IPS DF 6.9 (cell line): Measurements from ENCODE around the gene NIPBL.
"Not testable (repeated sequence)": the region's sequence is repeated elsewhere in the genome, so short reads cannot be mapped to it uniquely, and the experiment has no call there.

Experiments
- DNase-seq: peaks from one replicate; pipeline ENCODE4 v3.0.0-alpha.2; 2013; ENCODE audit warnings: low read depth, low spot score
- H3K27ac ChIP-seq: one replicate; pipeline ENCODE4 v1.5.1; 2013; ENCODE audit warnings: low read length, control low read depth
- H3K27me3 ChIP-seq: 2 replicates; pipeline ENCODE4 v1.6.1; 2013; ENCODE audit warnings: mild to moderate bottlenecking, low read length; ENCODE audit not compliant: control insufficient read depth, insufficient read depth
- H3K36me3 ChIP-seq: 2 replicates; pipeline ENCODE4 v1.6.1; 2013; ENCODE audit warnings: low read length; ENCODE audit not compliant: control insufficient read depth, insufficient read depth
- H3K4me1 ChIP-seq: 2 replicates; pipeline ENCODE4 v1.6.1; 2013; ENCODE audit warnings: low read length; ENCODE audit not compliant: control insufficient read depth, insufficient read depth
- H3K4me3 ChIP-seq: 2 replicates; pipeline ENCODE4 v1.5.1; 2013; ENCODE audit warnings: mild to moderate bottlenecking, low read length
- H3K9me3 ChIP-seq: 2 replicates; pipeline ENCODE4 v1.6.1; 2013; ENCODE audit warnings: low read length, inconsistent platforms; ENCODE audit not compliant: control insufficient read depth, insufficient read depth
- WGBS: extraction: QIAGEN DNeasy Blood & Tissue Kit; methylation state at CpG from one replicate; pipeline ENCODE4 v1.1.7; 2013; ENCODE audit warnings: mixed read lengths, missing lambda C conversion rate; ENCODE audit not compliant: insufficient read length, insufficient coverage; 5-methylcytosine and 5-hydroxymethylcytosine counted together

The NIPBL gene

DNA sequence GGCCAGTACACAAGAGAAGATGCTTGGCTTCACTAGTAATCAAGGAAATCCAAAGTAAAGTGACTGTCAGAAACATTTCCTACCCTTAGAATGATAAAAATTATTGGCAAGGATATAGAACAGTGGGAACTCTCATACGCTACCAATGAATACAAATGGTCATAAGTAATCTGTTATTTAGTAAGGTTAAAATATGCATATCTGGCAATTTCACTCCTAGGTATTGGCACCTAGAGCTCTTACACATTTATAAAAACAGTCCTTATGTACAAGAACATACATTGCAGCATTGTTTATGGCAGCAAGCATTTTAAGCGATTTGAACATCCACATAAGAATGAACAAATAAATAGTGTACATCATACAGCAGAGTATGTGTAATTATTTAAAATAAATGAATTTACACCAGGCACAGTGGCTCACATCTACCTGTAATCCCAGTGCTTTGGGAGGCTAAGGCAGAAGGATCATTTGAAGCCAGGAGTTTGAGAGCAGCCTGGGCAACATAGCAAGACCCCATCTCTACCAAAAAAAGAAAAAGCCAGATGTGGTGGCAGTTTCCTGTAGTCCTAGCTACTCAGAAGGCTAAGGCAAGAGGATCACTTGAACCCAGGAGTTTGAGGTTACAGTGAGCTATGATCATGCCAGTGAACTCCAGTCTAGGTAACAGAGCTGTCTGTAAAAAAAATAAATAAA lies 93.3 kb downstream of the NIPBL start:
- Histone ChIP-seq H3K36me3 (no peaks in the 10 kb centered on the region), H3K4me3 (no peak overlapping the region), H3K27ac (no peak overlapping the region), H3K27me3 (no peaks in the 10 kb centered on the region), H3K4me1 (no peaks in the 10 kb centered on the region), H3K9me3 (no peaks in the 10 kb centered on the region)
- no peak for DNase-seq
- WGBS, result no CpG with 5 or more reads among the region's 2 CpGs

DNA sequence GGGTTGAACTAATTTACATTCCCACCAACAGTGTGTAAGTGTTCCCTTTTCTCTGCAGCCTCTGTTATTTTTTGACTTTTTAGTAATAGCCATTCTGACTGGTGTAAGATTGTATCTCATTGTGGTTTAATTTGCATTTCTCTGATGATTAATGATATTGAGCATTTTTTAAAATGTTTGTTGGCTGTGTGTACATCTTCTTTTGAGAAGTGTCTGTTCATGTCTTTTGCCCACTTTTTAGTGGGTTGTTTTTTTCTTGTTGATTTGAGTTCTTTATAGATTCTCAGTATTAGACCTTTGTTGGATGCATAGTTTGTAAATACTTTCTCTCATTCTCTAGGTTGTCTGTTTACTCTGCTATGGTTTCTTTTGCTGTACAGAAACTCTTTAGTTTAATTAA lies 101.6 kb downstream of the NIPBL start:
- no peaks in the 10 kb centered on the region for H3K27me3 ChIP-seq
- H3K36me3 ChIP-seq, result peaks cover 5% of the 10 kb centered on the region; the same call in 1 of the 2 replicates
- no peaks in the 10 kb centered on the region for H3K9me3 ChIP-seq
- H3K4me3 ChIP-seq, result no peak overlapping the region
- no peak overlapping the region for H3K27ac ChIP-seq
- DNase-seq, result no peak
- no peaks in the 10 kb centered on the region for H3K4me1 ChIP-seq

DNA sequence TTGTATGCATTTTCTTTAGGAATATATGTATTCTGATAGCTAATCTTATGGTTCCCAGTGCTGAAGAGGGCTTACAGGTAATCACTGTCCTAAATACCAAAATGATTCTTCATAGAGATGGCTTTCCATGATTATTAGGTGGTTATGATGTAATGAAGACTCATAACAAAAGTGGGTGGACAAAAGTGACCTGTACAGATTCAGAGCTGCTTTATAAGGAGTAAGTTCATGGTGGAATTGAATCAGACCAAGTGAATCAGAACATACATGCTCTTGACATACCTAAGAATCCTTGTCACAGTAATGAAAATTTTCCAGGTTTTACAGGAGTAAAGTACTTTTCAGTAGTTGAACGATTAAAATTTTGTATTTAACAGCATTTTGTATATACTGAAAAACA lies 105.6 kb downstream of the NIPBL start:
- DNase-seq, result no peak
- Histone ChIP-seq H3K27me3 (no peaks in the 10 kb centered on the region), H3K4me1 (no peaks in the 10 kb centered on the region), H3K36me3 (no peaks in the 10 kb centered on the region; the same call in 1 of the 2 replicates), H3K9me3 (no peaks in the 10 kb centered on the region), H3K27ac (no peak overlapping the region), H3K4me3 (no peak overlapping the region)
- no CpG with 5 or more reads among the region's 1 CpG for WGBS

DNA sequence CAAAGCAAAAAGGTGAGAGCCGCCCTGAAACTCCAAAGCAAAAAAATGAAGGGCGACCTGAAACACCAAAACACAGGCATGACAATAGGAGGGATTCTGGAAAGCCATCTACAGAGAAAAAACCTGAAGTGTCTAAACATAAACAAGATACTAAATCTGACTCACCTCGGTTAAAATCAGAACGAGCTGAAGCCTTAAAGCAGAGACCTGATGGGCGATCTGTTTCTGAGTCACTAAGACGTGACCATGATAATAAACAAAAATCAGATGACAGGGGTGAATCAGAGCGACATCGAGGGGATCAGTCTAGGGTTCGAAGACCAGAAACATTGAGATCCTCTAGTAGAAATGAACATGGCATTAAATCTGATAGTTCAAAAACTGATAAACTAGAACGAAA lies 108.8 kb downstream of the NIPBL start:
- WGBS, result no CpG with 5 or more reads among the region's 10 CpGs
- Histone ChIP-seq H3K36me3 (no peaks in the 10 kb centered on the region; the same call in 1 of the 2 replicates), H3K4me3 (no peak overlapping the region), H3K9me3 (no peaks in the 10 kb centered on the region), H3K4me1 (no peaks in the 10 kb centered on the region), H3K27me3 (no peaks in the 10 kb centered on the region), H3K27ac (no peak overlapping the region)
- DNase-seq, result no peak

DNA sequence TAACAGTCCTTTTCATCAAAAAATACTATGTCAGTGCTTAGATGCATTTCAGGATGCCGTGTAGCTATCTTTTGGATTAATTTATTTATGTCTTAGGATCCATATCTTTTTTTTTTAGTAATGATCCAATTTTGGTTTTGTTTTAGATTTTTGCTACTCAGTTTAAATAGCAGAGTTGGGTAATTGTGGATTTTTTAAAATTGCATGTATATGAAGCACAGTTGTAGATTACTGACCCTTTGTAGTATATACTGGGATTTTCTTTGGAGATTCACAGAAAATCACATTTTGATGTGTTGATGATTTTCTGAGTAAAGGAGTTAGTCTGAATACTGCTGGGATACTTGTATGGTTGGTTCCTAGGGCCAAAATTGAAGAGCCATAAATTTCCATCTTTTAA lies 111.8 kb downstream of the NIPBL start:
- WGBS, result no CpG with 5 or more reads among the region's 1 CpG
- Histone ChIP-seq H3K27ac (no peak overlapping the region), H3K9me3 (no peaks in the 10 kb centered on the region), H3K4me1 (no peaks in the 10 kb centered on the region), H3K36me3 (no peaks in the 10 kb centered on the region; the same call in 1 of the 2 replicates), H3K4me3 (no peak overlapping the region), H3K27me3 (no peaks in the 10 kb centered on the region)
- no peak for DNase-seq

DNA sequence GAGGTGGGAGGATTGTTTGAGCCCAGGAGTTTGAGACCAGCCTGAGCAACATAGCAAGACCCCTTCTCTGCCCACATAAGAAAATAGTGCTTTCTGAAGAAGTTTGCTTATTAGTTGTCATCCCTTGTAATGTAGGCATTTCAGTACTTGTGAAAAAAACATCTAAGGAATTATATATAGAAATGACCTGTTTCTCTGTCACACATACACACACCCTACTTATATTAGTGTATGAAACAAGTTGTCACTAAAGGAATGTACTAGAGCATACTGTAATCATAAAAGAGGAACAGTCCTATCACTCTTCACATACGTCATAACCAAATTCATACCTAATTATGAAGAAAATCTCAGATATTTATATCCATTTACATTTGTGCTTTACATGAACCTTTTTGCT lies 122.0 kb downstream of the NIPBL start:
- no peaks in the 10 kb centered on the region for H3K36me3 ChIP-seq
- H3K27ac ChIP-seq, result no peak overlapping the region
- H3K4me1 ChIP-seq, result no peaks in the 10 kb centered on the region
- no peaks in the 10 kb centered on the region for H3K9me3 ChIP-seq
- no peaks in the 10 kb centered on the region for H3K27me3 ChIP-seq
- 100% methylated on average over 1 of the region's 1 CpG for WGBS
- no peak overlapping the region for H3K4me3 ChIP-seq
- no peak for DNase-seq

DNA sequence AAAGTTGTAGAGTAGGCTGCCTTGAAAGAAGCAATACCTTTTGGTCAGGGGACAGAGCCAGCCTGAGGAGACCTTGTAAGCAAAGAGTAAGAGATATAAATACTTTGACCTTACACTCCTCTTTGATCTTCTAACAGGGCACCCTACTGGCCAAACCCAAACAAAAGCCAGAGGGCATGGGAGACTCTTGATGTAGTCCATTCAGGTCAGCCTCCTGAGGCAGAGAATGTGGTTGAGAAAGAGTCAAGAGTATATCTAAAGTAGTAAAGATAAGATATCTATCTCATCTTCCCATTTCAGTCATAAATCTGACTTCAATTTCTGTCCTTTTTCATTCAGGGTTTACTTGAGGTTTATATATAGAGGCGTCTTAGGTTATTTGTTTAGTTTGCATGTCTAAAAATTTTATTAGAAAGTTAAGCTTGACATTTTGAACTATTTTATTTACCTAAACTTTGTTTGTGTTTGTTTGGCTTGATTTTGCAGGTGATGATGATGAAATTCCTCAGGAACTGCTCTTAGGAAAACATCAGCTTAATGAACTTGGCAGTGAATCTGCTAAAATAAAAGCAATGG lies 125.7 kb downstream of the NIPBL start:
- WGBS, result no CpG with 5 or more reads among the region's 1 CpG
- H3K36me3 ChIP-seq, result no peaks in the 10 kb centered on the region

DNA sequence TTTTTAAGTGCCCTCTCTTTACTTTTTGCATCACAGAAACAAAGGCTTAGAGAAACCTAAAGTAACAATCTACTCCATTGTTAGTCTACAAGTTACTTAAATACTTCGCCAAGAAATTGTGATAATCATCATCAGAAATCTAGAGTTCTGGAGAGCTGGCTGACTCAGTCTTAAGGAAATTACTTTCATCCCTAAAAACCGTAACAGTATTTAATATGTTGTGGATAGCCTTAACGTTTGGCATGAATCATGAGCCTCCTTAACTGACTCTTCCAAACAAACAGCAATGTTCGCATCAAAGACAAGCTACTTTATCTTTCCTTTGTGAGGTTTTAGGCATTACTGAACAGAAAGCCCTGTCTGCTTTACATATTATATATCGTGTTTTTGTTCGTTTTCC lies 128.7 kb downstream of the NIPBL start:
- no peak for DNase-seq
- Histone ChIP-seq H3K27me3 (no peaks in the 10 kb centered on the region), H3K4me3 (no peak overlapping the region), H3K36me3 (no peaks in the 10 kb centered on the region), H3K27ac (no peak overlapping the region), H3K9me3 (no peaks in the 10 kb centered on the region), H3K4me1 (no peaks in the 10 kb centered on the region)
- no CpG with 5 or more reads among the region's 6 CpGs for WGBS

More for the DNA sequence above, 125.7 kb downstream of the NIPBL start:
- no peak for DNase-seq
- Histone ChIP-seq H3K9me3 (no peaks in the 10 kb centered on the region), H3K27ac (no peak overlapping the region), H3K27me3 (no peaks in the 10 kb centered on the region), H3K4me3 (no peak overlapping the region), H3K4me1 (no peaks in the 10 kb centered on the region)

DNA sequence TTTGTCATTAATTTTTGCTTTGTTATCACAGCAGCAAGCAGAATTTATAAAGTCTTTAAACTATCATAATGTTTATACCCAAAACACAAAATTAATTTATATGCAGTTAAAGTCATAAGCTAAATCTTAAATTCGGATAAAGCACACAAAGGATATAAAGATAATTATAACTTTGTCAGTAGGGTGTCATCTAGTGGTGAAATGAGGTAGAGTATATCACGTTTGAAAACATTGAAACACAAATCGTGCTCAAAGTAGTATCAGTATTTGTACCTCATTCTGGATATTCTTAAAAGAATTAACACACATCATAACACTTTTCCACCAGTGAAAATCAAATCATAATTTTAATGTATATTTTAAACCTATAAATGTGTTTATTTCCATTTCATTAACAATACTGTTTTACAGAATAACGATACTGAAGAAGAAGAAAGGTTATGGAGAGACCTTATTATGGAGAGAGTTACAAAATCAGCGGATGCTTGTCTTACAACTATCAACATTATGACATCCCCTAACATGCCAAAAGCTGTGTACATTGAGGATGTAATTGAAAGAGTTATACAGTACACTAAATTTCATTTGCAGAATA lies 129.5 kb downstream of the NIPBL start:
- no peak for DNase-seq
- Histone ChIP-seq H3K9me3 (no peaks in the 10 kb centered on the region), H3K27me3 (no peaks in the 10 kb centered on the region), H3K4me3 (no peak overlapping the region), H3K4me1 (no peaks in the 10 kb centered on the region), H3K27ac (no peak overlapping the region), H3K36me3 (no peaks in the 10 kb centered on the region)
- no CpG with 5 or more reads among the region's 5 CpGs for WGBS

DNA sequence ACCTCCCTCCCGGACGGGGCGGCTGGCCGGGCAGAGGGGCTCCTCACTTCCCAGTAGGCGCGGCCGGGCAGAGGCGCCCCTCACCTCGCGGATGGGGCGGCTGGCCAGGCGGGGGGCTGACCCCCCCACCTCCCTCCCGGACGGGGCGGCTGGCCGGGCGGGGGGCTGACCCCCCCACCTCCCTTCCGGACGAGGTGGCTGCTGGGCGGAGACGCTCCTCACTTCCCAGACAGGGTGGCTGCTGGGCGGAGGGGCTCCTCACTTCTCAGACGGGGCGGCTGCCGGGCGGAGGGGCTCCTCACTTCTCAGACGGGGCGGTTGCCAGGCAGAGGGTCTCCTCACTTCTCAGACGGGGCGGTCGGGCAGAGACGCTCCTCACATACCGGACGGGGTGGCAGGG lies 136.6 kb downstream of the NIPBL start:
- H3K4me1 ChIP-seq, DNase-seq, H3K9me3 ChIP-seq, H3K27ac ChIP-seq, H3K4me3 ChIP-seq, H3K36me3 ChIP-seq, H3K27me3 ChIP-seq: not testable (repeated sequence)
- WGBS, result no CpG with 5 or more reads among the region's 34 CpGs

DNA sequence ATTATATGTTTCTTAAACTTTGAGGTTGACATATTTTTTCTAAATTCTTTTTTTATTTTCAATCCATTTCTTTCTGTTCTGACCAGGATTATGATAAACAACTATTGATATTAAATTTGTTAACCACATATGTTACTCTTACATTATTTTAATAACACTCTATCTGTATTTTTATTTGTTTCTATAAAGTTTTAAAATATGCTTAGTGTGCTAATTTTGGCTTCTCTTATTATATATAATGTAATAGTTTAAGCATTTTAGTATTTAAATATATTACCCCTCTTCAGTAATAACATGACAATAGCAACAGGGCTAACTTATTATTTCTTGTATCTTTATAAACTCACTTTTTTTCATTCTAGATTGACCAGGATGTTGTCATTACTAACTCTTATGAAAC lies 137.8 kb downstream of the NIPBL start:
- no peaks in the 10 kb centered on the region; the same call in 1 of the 2 replicates for H3K36me3 ChIP-seq
- H3K4me3 ChIP-seq, result no peak overlapping the region
- DNase-seq, result no peak

More for the DNA sequence above, 137.8 kb downstream of the NIPBL start:
- no peaks in the 10 kb centered on the region for H3K27me3 ChIP-seq
- no peaks in the 10 kb centered on the region for H3K4me1 ChIP-seq
- no peaks in the 10 kb centered on the region for H3K9me3 ChIP-seq
- no peak overlapping the region for H3K27ac ChIP-seq
